GM21423 (cell line): ENCODE results near the gene TRABD.
"Not testable (repeated sequence)": the region's sequence is repeated elsewhere in the genome, so short reads cannot be mapped to it uniquely, and the experiment has no call there.

Experiments
- ATAC-seq: cut with Tn5 transposase; IDR thresholded peaks from one replicate; pipeline ENCODE4 v1.9.1; 2021; ENCODE audit warnings: mild to moderate bottlenecking, moderate library complexity; ENCODE audit not compliant: unreplicated experiment

The TRABD gene

GRCh38 chr22:50151571-50152537 is 33.9 kb upstream of the TRABD start:
- no peak for ATAC-seq

- ATAC-seq: no peak
Measured at GRCh38 chr22:50153056-50153755, 32.5 kb upstream of the TRABD start.

GRCh38 chr22:50153756-50154140 is 32.0 kb upstream of the TRABD start:
- no peak for ATAC-seq

GRCh38 chr22:50157709-50158375 is 27.9 kb upstream of the TRABD start:
- ATAC-seq: no peak

GRCh38 chr22:50160947-50161346 is 24.8 kb upstream of the TRABD start:
- no peak for ATAC-seq

GRCh38 chr22:50161508-50162390 is 24.0 kb upstream of the TRABD start:
- ATAC-seq: no peak

- ATAC-seq: no peak
Measured at GRCh38 chr22:50162391-50162956, 23.2 kb upstream of the TRABD start.

GRCh38 chr22:50165436-50166123 is 20.1 kb upstream of the TRABD start:
- no peak for ATAC-seq

GRCh38 chr22:50167689-50168489 is 17.8 kb upstream of the TRABD start:
- no peak for ATAC-seq

- ATAC-seq: not testable (repeated sequence)
Measured at GRCh38 chr22:50168490-50169180, 17.1 kb upstream of the TRABD start.

- ATAC-seq: no peak
Measured at GRCh38 chr22:50169181-50169759, 16.4 kb upstream of the TRABD start.

GRCh38 chr22:50169774-50170341 is 15.9 kb upstream of the TRABD start:
- no peak for ATAC-seq

GRCh38 chr22:50170453-50171318 is 15.0 kb upstream of the TRABD start, which contains the start of gene PANX2:
Gene PANX2, plus strand, starts transcription at chr22:50170731. Its CDS starts 0 bp downstream, at chr22:50170731.
- ATAC-seq: no peak

- no peak for ATAC-seq
Measured at GRCh38 chr22:50171319-50171964, 14.3 kb upstream of the TRABD start.

GRCh38 chr22:50171965-50172421 is 13.7 kb upstream of the TRABD start:
- no peak for ATAC-seq
